GM04503 (cell line): ENCODE measurements around the gene DDR2.
A peak's percentile ranks its signal among the peaks of the same experiment; 100 is the strongest.

Experiments used
- DNase-seq: peaks from one replicate; pipeline ENCODE4 v3.0.0-alpha.2; 2012; ENCODE audit warnings: low read depth

Gene DDR2

GRCh38 chr1:162629651-162630050 is 2.6 kb upstream of the DDR2 start:
- peak; percentile 74 for DNase-seq

- no peak for DNase-seq
Measured at GRCh38 chr1:162631546-162632191, 595 bp upstream of the DDR2 start.

DNA sequence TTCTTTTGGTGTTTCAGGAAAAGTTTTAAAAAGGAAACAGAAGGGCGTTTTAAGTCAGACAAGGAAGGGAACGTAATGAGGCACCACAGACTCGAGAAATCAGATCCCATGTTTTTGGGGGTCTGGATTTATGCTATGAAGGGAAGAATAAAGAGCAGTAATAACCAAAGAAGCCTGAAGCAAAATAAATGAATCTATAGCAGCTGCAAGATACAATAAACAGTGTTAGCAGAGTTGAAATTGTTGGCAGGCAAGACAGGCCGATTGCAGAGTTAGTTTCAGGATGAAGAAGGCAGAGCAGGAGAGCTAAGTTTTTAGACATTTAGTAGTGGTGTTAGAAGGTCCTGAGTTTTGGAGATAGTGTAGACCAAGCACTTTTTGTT is 425 bp downstream of the DDR2 start:
- DNase-seq = no peak

DNA sequence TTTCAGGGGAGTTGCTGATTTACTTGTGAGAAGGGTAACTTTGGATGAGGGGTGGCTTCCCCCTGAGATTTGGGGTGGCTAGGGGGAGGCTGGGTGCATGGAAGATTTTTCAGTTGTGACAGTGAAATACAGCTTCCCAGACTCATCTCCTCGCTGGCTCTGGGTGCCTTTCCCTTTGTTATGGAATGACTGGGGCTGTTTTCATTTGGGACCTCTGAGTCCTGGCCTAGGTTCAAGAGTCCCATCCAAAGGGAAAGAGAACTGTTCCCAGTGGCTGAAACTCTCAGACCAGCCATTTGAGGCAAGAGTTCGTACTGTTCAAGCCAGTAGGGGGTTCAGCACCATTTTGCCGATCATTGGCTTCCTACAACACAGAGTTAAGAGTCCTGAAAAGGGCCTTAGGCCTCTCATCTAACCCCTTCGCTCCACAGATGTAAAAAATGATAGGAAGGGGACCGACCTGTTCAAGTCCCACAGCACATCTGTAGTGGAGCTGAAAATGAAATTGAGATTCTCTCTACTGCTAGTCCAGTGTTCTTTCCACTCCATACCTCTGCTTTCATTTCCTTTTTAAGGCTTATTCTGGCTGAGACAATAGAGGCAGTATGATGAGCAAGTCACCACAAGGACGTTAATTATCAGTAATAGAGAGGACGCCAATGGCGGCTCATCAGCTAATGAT is 958 bp downstream of the DDR2 start:
- no peak for DNase-seq

DNA sequence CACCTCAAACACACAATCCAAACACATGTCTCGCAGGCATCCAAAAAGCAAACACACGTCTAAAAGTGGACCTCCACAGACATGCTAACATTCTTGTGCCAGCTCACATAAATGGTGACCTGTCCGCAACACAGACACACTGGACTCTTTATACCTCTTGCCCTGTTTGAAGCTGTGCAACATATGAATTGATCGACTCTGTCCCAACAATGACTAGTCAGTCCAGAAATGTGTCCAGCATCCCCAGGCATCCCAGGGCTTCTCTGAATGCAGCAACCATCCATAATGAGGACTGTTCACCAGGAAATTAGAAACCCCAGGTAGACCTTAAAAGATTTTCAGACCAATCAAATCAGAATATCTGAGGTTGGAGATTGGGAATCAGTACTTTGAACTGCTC is 3.2 kb downstream of the DDR2 start:
- DNase-seq = no peak

DNA sequence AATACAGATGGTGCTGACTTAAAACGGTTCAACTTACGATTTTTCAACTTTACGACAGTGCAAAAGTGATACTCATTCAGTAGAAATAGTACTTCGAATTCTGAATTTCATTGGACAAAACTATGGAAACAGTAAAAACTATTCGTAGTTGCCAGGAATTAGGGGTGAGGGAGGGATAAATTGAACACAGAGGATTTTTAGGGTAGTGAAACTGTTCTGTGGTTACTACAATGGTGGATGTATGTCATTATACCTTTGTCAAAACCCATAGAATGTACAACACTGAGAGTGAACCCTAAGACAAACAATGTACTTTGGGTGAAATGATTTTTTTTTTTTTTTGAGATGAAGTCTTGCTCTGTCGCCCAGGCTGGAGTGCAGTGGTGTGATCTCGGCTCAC is 7.5 kb downstream of the DDR2 start:
- no peak for DNase-seq

DNA sequence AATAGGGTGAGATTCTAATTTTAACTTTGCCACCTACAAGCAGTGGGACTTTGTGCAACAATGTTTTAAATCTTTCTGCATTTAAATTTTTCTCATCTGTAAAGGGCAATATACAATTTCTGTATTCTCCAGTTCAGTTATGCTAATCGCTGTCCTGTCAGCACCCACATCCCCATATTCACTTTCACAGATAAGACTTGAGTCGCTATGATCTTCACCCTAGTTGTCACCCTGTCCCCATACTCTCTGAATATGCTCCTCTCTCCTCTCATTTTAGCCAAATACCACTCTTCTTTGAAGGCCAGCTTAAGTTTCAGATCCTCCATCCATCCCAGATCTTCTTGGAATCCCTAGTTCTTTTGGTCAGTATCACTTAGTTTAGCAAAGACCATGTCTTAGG is 8.8 kb downstream of the DDR2 start:
- DNase-seq = no peak

DNA sequence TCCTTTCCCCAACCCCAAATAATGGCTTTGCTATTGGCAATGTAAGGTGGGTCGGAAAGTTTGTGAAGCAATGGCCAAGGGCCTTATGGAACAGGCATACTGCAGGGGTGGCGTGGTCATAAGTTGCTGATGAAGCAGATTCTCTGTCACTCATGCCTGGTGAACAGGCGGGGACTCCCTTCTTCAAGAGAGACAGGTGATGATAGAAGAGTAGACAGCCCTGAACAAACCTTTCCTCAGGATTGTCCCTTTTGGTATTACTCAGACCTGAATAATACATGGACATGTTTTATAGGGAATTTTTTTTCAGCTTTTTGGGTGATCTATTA is 12.7 kb downstream of the DDR2 start:
- DNase-seq = no peak

DNA sequence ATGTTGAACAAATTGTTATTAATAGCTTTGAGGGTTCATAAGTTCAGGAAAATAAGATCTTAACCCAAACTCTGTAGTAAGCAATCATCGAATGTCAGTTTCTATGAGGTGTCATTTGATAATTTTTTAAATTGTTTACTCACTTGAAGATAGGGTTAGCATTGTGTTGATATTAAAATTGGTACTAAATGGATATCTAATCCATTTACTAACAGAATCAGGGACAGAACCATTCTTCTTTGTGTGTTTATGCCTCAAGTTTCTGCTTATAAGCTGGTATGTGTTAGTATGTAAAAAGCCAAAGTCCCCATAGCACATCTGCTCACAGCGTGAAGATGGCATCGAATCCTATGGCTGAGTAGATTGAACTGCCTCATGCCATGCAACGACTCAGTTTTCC is 13.4 kb downstream of the DDR2 start:
- no peak for DNase-seq

- no peak for DNase-seq
Measured at GRCh38 chr1:162649583-162649982, 17.3 kb downstream of the DDR2 start.

DNA sequence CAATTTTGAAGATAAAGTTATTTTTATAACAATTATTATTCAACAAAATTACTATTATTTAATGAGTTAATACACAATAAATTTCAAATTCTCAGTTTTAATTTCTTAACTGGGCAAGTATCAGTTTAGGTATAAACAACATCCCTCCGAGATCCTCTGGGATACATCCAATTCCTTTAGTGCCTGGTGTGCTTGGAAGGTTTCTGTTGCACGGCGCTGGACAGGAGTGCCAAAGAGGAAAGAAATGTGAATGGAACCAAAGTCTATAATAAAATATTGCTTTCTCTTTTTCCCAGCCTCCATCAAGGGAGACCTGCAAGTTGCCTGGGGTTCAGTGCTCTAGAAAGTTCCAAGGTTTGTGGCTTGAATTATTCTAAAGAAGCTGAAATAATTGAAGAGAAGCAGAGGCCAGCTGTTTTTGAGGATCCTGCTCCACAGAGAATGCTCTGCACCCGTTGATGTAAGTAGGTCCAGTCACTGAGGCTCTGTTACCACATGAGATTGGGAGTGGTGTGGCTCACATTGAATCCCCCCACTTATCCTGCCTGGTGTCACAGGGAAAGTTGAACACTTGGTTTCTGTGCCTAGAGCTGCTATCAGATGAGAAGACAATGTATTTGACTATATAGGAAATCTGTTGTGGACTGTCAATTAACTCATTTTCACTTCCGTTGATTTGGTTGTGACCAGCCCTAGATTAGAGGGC is 22.8 kb downstream of the DDR2 start:
- DNase-seq = no peak

DNA sequence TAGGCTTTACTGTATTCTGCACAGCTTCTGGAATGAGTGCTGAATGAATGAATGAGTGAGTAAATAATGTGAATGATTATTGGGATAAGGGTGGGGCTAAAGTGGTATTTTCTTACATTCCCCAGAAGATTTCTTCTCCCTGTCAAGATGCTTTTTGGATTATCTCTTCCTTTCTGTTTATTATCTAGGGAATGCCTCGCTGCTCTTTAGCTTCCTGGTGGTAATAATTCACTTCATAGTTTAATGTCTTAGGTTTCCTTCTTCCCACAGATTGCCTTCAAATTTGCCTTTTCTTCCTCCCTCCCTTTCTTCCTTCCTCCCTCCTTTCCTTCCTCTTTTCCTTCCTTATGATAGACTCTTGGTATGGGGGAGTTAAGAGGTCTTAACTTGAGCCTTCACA is 24.0 kb downstream of the DDR2 start:
- DNase-seq = no peak

DNA sequence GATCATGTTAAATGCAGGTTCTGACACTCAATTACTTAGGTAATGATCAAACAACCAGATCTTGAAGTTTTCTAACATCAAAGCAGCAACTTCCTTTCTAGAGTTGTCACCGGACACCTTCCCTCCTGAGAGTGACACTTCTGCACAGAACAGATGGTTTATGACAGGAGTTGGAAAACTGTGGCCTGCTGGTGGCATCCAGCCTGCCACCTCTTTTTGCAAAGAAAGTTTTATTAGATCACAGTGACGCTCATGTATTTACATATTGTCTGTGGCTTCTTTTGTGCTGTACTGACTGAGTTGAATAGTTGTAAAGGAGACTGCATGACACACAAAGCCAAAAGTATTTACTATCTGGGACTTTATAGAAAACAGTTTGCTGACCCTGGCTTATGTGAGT is 28.3 kb downstream of the DDR2 start:
- no peak for DNase-seq

DNA sequence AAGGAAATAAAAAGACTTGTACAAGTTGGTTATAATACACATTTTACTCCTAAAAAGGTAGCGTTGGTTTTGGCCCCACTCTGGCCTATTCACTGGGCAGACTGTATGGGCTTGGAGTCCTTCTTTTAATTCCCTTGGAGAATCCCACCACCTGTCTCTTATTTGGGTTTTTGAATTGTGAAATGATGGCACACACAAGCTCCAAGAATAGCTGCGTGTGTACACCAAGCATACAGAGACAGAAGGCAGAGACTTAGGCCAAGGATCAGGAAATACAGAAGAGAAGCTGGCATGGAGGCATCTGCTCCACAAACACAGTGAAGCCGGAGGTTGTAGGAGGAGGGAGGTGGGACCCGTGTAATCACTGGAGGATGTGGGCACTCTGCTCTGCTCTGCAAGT is 29.1 kb downstream of the DDR2 start:
- DNase-seq = no peak

GRCh38 chr1:162662013-162662412 is 29.7 kb downstream of the DDR2 start:
- DNase-seq = no peak

GRCh38 chr1:162663086-162663485 is 30.8 kb downstream of the DDR2 start:
- DNase-seq = no peak

DNA sequence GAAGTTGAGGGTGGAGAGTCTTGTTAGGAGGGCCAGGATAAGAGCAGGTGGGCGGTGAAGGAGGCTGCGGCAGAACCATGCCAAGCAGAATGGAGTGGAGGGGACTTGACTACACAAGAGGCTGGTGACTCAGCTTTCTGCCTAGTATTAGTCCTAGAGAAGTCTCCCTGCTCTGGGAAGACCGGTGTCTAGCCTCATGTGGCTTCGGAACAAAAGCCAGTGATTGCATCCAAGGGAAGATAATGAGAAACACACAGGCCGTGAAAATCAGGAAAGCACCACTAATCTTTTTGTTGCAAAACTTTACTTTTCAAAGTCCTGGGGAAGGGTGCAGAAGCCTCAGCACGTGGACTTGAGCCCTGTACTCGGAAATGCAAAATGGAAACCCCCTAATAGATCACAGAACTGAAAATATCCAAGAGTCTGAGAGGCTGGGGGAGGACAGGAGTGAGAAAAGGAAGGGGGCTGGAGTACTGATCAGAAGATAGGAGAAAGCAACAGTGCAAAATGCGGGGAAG is 31.4 kb downstream of the DDR2 start:
- DNase-seq = peak; percentile 77

DNA sequence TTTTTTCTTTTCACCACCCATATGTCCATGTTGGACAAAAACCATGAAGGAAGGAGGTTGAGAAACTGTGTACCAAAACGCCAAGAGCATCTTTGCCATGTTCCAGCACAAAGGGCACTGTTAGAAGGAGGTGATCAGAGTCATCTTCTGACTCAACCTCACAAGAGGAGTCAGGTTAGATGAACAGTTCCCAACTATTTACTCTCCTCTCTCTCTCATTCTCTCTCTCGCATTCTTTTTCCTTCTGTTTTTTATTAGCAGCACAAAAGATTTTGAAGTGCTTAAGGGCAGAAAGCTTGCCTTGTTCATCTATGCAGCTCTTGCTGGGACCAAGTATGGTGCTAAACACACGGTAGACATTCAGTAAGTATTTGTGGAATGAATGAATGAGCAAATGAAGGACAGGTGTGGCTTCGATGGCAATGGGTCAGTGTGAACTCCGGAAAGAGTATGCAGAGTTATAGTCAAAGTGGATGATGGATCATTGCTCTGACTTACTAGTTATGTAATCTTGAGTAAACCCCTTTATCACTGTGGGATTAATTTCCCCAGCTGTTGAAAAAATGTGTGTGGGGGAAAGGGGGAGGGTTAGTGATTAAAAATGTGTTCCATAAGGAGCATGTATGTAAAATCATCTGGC is 33.9 kb downstream of the DDR2 start:
- DNase-seq = no peak

DNA sequence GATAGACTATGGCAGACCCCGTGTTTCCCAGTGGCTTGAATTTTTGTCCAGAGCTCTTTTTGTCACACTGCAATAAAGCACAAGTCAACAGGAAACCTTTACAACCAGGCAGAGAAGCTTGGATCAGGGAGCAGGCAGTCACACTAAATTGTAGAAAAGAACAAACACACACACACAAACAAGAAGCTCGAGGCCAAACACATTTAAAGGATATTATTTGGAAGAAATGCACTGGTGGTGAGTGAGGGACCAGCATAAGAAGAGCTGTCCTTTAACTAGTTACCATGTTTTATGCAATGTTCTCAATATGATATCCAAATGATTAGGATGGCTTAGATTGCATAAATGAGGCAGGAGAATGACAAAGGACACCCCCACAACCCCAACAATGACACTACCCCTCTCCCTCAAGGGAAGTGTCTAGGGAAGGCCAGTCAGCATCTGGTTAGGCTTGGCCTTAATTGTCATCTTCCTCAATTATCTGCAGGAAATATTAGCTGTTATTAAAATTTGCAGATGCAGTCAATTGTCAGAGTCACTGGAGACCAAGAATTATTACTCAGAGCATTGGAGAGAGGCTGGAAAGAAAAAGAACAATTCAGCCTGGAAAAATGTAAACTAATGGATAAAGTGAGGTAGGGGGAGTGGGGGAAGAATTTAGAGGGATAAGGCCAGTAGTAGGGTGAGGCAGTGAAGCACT is 35.3 kb downstream of the DDR2 start:
- no peak for DNase-seq

GRCh38 chr1:162670928-162671663 is 38.8 kb downstream of the DDR2 start:
- peak; percentile 76 for DNase-seq

GRCh38 chr1:162671664-162672410 is 39.6 kb downstream of the DDR2 start:
- no peak for DNase-seq
